GM20431 (cell line): ENCODE results near the gene PHYKPL.

Source experiments
- in situ Hi-C: fragments of 300-500 bp; cut with MseI, MboI; formaldehyde crosslinking; loops from one replicate; pipeline ENCODE4 v1.15.0; 2020; ENCODE audit warnings: low sequenced_read_pairs; ENCODE audit not compliant: unreplicated experiment

PHYKPL gene

DNA sequence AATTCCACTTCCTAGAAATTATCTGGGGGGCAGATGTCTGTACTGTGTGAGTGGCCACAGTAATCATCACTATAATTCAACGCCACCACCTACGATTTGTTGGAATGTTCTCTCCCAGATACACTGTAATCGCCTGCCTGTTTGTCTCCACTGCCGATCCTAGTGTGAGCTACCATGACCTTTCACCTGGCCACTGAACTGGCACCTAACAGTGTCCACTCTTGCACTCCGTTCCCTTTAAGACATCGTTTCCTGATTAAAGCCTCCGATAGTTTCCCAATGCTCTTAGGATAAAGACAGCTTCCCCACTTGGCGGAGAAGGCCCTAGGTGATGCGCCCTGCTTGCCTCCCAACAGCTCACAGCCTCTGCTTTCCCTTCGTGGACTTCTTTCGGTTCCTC lies 4.0 kb downstream of the PHYKPL start:
- in situ Hi-C loops, result no loop called here

DNA sequence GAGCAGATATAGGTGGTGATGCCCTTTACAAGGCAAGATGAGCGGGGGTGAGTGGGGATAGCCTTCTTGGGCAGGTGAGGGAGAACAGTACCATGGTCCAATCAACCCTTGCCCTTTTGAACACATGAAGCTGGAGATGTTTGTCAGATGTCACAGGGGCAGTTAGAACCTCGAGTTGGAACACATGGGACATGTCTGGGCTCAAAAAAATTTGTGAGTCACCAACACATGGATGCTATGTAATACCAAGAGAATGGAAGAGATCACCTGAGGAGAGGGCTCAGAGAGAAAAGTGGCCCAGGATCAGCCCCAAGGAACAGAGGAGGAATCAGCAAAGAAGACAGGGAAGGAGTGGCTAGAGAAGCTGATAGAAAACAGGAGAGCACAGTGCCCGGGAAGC lies 4.7 kb downstream of the PHYKPL start:
- in situ Hi-C loops, result no loop called here

DNA sequence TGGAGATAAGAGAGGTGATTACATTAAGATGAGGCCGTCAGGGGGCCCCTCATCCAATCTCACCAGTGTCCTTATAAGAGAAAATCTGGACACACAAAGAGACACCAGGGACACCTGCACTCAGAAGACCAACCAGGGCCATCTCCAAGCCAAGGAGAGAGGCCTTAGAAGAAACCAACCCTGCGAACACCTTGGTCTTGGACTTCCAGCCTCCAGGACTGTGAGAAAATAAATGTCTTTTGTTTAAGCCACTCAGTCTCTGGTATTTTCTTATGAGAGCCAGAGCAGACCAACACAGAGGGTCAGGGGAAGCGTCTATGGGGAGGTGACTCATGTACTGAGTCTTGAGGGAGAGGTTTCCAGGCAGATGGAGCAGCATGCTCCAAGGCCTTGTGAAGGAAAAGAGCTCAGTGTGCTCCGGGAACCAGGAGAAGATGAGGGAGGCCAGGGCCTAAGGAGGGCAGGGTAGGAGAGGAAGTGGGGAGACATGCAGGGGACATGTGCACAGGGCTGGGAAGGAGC lies 5.4 kb downstream of the PHYKPL start:
- in situ Hi-C loops, result no loop called here

DNA sequence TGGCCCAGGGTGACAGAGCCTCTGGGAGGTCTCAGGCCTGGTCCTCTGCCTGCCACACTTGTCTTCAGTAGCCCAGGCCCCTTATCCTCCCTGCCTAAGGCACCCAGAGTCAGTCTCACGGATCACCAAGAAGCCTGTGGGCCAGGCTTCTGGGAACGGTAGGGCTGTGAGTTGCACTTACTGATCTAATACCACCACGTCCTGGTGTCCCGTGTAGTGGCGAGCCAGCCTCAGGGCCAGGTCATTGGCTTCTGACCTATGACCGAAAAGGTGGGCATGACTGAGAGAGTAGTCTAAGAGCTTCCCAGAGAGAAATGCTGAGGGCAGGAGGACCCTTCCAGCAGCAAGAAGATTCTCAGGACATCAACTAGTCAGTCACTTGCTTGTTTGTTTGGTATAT lies 7.4 kb downstream of the PHYKPL start:
- in situ Hi-C loops, result no loop called here

DNA sequence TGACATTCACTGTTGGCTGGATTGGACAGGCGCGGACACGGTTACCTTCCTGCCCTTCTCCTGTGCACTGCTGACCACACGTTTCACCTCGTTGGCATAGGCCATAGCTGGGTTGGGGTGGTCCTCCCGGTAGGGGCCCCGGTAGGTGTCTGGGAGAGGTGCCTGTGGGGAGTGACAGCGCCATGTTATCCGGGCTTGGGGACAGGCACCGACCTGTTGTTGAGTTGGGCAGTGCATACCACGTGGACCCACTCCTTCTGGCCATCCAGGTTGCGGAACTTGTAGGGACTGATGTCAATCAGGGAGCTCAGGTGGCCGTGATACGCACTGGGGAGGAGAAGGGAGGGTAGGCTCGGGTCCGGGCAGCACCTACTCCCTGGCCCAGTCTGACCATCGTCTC lies 8.2 kb downstream of the PHYKPL start:
- in situ Hi-C loops, result no loop called here

DNA sequence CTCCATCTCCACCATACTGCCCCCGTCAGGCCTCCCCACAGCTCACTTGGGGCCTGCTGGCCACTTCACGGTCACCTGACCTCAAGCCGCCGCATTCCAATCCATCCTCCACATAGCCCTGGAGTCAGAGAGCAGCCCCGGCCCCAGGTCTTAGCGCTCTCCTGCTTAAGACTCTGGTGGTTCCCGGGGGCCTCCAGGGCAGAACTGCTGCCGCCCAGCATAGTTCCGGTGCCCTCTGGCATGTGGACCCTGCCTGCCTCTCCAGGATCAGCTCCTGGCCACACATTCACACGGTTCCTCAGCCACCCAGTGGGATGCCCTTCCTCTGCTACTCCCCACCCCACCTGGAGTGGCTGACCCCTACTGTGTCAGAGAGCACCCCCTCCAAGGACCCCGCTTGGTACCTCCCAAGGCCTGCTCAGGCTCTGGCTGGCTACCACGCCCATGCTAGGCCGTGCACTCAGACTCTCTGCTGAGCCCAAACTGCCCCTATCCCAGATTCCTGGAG lies 8.7 kb downstream of the PHYKPL start:
- in situ Hi-C loops, result no loop called here

DNA sequence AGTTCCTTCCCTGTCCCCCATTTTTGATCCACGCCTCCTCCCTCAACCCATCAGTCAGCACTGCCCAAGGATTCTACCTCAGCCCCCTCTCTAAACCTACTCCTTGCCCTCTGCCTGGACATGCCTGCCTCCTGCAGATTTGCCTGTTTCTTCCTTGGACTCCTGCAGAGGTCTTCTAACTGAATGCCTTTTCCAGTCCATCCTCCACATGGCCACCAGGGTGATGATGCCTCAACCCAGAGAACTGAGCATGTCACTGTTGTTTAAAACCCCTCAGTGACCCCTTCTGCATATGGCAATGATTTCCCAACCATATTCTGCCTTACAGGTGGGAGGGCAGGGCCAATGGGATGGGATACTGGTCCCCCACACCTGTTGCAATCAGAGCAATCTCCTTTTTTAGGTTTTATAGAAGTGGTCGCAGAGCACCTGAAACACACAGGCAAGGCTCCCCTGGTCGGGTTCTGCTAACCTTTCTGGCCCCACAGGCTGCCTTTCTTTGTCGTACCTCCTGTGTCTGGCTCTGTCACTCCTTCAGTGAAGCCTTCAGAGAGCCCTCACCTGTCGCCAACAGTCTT lies 9.3 kb downstream of the PHYKPL start:
- in situ Hi-C loops, result no loop called here

DNA sequence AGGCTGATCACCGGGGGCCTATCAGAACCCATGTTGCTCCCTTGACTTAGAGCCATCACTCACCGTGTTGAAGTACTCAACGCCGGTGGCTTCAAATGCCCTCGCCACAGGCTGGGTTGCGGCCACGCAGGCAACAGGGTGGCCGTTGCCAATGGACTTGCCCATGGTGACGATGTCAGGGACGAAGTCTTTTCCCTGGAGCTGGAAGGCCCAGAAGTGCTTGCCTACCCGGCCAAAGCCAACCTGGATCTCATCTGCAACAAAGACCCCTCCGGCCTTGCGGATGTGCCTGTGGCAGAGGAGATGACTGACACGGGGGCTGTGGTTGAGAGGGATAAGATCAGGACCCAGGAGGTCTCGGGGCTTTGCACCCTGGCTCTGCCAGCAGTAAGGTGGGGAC lies 10.3 kb downstream of the PHYKPL start:
- in situ Hi-C loops, result no loop called here

DNA sequence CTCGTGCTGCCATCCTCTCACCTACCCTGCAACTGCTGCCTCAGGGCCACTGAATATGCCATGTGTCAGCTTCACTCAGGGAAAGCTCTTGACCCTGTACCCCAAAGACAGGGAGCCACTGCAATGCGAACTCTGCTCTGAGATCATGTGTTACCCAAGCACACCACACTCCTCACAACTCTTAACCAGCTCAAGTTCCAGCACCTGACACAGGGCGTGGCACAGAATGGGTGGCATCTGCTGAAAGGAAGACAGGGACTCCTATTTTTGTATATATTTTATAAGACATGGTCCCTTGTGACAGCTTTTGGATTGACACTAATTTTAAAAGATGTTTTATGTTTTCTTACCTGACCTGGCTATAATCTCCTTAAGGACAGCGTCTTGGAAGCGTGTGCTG lies 10.7 kb downstream of the PHYKPL start:
- in situ Hi-C loops, result no loop called here

DNA sequence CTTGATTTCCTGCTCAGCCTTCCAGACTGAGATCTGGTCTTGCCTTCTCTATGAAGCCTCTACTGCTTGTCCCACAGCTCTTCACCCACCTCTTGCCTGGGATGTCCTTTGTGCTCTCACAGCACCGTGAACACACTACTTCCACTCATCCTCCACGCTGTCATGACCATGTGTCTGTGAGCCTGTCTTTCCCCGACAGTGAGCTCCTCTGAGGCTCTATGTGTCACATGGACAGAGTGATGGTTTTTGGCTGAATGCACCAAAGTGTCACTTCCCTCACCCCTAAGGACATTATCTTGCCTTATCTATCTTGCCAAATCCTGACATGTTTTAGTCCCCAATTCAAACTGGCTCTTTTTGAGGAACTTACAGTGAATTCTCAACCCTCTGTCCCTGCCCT lies 11.3 kb downstream of the PHYKPL start:
- in situ Hi-C loops, result no loop called here

DNA sequence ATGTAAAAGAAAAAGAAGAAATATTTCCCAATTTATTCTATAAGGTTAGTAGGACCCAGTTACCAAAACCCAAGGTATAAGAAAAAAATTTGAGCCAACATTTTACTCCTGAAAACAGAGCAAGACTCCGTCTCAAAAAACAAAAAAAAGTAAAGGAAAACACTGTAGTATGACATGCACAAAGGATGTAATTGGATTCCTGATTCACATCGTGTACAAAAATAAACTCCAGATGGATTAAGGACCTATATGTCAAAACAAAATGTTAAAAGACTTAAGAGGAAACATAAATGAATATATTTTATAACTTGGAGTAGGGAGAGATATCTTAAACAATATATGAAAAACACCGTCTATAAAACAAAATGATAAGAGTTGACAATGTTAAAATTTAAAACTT lies 13.8 kb downstream of the PHYKPL start:
- in situ Hi-C loops, result no loop called here

DNA sequence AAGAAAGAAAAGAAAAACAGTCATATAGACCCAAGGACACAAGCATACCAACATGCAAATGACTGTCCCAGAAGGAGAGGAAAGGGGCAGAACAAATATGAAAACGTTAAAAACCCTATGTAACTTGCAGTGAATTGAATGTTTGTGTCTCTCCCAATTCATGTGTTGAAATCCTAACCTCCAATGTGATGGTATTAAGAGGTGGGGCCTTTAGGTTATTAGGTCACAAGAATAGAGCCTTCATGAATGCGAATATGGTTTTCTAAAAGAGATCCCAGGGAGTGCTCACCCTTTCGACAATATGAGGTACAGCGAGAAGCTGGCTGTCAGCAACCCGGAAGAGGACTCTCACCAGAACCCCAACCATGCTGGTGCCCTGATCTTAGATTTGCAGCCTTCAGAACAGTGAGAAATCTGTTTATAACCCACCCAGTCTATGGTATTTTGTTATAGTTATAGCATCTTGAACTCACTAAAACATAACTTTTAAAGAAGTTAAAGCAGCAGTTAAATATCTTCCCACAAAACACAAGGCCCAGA lies 14.3 kb downstream of the PHYKPL start:
- in situ Hi-C loops, result no loop called here

DNA sequence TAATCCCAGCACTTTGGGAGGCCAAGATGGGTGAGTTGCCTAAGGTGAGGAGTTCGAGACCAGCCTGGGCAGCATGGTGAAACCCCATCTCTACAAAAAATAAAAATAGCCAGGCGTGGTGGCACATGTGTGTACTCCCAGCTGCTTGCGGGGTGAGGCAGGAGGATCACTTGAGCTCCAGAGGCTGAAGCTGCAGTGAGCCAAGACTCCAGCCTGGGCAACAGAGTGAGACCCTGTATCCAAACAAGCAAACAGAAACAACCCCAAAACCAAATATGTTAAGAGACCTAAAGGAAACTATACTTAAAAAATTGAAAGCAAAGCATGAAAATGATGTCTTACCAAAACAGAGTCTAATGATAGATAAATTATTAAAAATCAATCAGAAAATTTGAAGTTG lies 15.8 kb downstream of the PHYKPL start:
- in situ Hi-C loops, result no loop called here

DNA sequence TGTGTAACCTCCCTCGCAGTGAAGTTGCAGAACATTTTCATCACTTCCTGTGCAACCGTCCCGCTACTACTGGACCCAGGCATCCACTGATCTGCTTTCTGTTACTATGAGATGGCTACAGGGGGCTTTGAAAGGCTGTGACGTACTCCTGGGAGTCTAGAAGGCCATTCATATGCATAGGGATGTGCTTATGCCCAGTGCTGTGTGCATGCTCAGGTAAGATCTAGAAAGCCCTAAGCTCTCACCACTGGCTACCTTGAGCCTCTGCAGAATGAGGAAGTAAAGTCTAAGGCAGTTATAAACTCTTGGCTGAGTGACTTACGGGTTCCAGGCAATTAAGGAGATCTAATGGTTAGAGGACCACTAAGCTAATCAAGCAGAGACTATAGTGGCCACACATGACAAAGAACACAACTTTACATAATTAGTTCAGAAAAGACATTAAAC lies 16.5 kb downstream of the PHYKPL start:
- in situ Hi-C loops, result no loop called here

DNA sequence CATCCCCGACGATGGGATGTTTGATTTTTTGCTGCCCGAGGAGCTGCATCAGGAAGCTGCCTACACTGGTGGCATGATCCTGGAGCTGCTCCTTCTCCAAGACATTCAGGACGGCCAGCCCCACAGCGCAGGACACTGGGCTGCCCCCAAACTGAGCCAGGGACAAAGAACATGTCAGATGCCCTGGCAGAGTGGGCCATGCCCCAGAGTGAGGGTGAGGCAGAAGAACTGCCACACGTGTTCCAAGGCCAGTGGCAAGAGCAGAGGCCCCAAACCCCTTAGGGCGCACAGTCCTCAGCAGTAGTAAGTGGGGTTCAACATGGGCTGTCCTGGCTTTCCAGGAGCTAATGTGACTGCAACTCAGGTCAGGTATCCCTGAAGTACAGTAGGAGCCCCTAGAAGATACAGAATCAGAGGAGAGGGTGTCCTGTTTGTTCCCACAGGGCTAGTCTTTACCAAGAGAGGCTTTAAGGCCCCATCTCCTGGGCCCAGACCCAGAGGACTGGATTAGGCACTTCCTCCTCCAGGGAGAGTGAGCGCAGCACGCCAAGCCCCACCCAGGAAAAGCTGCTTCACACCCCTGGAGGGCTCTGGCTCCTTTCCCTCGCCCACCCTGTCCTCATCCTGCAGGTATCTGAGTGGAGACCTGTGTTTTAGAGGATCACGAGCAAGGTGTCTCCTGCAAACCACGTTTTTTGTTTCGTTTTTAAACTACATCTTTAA lies 17.2 kb downstream of the PHYKPL start:
- in situ Hi-C loops, result no loop called here

DNA sequence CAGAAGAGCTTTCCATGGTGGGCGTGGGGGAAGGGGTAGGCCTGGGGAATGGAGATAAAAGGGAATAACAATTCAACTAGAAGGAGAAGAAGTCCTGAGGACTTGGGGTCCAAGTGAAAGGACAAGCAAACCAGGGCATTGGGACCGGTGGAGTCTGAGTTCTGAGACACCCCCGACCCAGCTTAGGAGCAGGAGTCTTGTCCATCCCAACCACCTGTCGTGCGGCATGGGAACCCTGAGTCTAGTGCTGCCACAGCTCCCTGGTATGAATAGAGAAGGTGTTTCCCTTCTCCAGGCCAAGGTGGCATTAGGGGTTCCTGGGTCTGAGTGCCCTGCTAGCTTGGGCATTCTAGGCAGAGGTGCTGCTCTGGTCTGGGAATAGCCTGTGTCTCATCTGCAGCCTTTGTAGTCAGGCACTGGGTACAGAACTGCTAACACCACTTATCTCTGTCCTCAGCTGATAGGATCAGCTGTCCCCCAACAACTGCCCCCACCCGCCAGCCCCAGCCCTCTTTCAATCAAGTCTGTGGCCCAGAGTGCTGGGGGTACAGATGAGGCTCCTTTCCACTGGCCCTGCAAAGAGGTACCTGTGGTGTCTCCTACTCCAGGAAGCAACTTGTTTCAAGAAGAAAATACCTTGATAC lies 18.3 kb downstream of the PHYKPL start:
- in situ Hi-C loops, result no loop called here

DNA sequence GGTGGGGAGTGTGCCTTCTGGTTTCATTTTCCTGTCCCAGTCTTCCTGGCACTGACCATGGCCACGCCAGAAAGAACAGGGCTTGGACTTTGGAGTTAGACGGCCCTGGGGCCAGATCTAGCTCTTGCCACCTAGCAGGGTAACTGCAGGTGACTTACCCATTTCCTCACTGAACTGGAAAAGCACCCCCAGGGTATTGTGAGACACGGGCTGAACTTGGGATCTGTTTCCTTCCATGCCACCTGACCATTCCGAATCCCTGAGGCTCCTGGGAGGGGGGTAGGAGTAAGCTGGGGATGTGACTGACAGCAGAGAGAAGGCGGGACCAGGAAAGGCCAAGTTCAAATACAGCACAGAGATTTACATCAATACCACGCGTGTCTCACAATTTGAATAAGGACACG lies 18.9 kb downstream of the PHYKPL start:
- in situ Hi-C loops, result no loop called here

DNA sequence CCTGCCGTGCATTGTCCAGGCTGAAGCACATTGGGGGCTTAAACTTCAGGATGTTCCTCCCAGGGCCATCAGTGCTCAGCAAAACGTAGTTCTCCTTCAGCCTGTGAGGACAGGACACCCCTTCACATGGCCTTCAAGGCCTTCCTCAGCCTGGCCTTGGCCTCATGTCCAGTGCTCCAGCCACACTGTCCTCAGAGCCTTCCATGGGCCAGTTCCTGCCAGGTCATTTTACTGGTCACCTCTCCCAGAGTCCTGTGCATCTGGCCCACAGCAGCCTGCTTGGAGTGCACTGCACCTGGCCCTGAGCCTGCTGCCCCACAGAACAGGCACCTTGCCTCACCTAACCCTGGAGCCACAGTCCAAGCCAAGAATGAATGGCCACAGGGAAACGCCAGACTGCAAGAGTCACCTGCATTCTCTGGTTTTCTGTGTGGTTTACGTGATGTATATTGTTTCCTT lies 19.6 kb downstream of the PHYKPL start:
- in situ Hi-C loops, result no loop called here

DNA sequence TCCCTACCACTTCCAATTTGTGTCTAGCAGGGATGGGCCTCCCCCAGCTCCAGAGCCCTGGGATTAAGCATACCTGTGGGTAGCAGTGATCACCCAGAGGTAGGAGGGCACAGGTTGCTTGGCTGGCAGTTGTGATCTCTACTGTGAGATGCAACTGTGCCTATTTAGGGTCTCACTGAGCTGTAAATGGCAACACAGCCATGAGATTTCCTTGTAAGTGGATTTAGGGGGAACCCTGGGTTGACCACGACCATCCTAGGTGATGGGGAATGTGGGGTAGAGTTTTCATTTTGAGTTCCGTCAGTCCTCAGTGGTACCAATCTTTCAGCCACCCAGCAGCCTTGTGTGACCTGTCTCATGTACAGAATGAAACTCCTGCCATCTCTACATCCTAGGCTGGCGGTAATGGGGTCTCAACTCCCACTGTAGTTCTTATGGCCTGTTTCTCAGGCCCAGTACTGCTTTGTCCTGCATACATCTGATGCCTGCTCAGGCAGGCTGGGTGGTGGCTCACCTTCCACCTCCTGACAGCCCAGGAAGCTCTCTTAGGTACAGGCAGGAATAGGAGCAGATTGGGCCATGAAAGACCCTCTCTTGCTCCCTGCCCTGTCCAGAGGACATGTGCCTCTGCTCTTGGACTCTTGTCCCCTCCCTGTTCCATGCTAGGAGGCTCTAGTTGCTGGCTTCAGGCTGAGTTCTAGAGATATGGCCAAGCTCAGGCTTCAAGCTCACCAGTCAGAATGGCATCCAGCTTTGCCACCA lies 20.2 kb downstream of the PHYKPL start:
- in situ Hi-C loops, result no loop called here
